HEK293 (cell line): ENCODE results near the gene PACSIN2.

Source experiments
- CTCF ChIA-PET: fragments of 350-600 bp; formaldehyde crosslinking; extraction: SDS; loops from one replicate; lab custom pipeline; 2021; ENCODE audit warnings: antibody characterized with exemption; lab: Yijun Ruan, JAX
- POLR2A ChIA-PET: fragments of 300-600 bp; formaldehyde crosslinking; extraction: SDS; loops from one replicate; lab custom pipeline; 2020; ENCODE audit warnings: antibody characterized with exemption, inconsistent platforms; lab: Yijun Ruan, JAX
- H3K27ac ChIP-seq: fragments of 200-500 bp; sonication (Bioruptor generic); 2 replicates; pipeline ENCODE4 v1.5.1; 2014; ENCODE audit warnings: low read depth, low read length, control low read depth, inconsistent platforms; ENCODE audit errors: extremely low read depth
- H3K36me3 ChIP-seq, 2 experiments: fragments of 200-500 bp in 1 of 2; sonication (Bioruptor generic) in 1 of 2; 1 replicate in 1 of 2; 2 replicates in 1 of 2; pipeline ENCODE4 v1.5.1; 2014 to 2017; ENCODE audit warnings: inconsistent platforms in 2 of 2, low read length in 2 of 2; ENCODE audit not compliant: control insufficient read depth in 2 of 2, insufficient read depth in 1 of 2
- H3K4me1 ChIP-seq: fragments of 200-500 bp; sonication (Bioruptor generic); 2 replicates; pipeline ENCODE4 v1.5.1; 2014; ENCODE audit warnings: mild to moderate bottlenecking, low read length, inconsistent platforms; ENCODE audit not compliant: control insufficient read depth, insufficient read depth
- H3K4me3 ChIP-seq: 2 replicates; pipeline ENCODE4 v1.5.1; 2011; ENCODE audit warnings: low read depth, mild to moderate bottlenecking, control low read depth, low read length, moderate library complexity
- H3K9me3 ChIP-seq: fragments of 200-500 bp; sonication (Bioruptor generic); 2 replicates; pipeline ENCODE4 v1.5.1; 2014; ENCODE audit warnings: low read depth, low read length, inconsistent platforms; ENCODE audit not compliant: control insufficient read depth, insufficient read depth
- GLIS2 ChIP-seq: fragments of 450-650 bp; formaldehyde crosslinking; IDR thresholded peaks from 2 replicates; pipeline ENCODE4 v1.5.1; 2016; ENCODE audit warnings: missing biosample characterization, missing genetic modification characterization
- KLF8 ChIP-seq: fragments of 450-650 bp; formaldehyde crosslinking; IDR thresholded peaks from 2 replicates; pipeline ENCODE4 v1.5.1; 2016; ENCODE audit warnings: missing biosample characterization, missing genetic modification characterization
- PRDM1 ChIP-seq: fragments of 450-650 bp; formaldehyde crosslinking; IDR thresholded peaks from 2 replicates; pipeline ENCODE4; 2016; ENCODE audit warnings: missing biosample characterization, missing genetic modification characterization
- SCRT1 ChIP-seq: fragments of 450-650 bp; formaldehyde crosslinking; IDR thresholded peaks from 2 replicates; pipeline ENCODE4 v1.5.1; 2016; ENCODE audit warnings: missing biosample characterization, missing genetic modification characterization, borderline replicate concordance
- ZBTB21 ChIP-seq: fragments of 450-650 bp; formaldehyde crosslinking; IDR thresholded peaks from 2 replicates; pipeline ENCODE4 v1.5.1; 2017; ENCODE audit warnings: missing biosample characterization, missing genetic modification characterization
- ZFP41 ChIP-seq: fragments of 450-650 bp; formaldehyde crosslinking; IDR thresholded peaks from 2 replicates; pipeline ENCODE4 v1.5.1; 2016; ENCODE audit warnings: missing biosample characterization, missing genetic modification characterization, borderline replicate concordance
- ZNF514 ChIP-seq: fragments of 450-650 bp; formaldehyde crosslinking; IDR thresholded peaks from 2 replicates; pipeline ENCODE4 v1.5.1; 2016; ENCODE audit warnings: missing biosample characterization, missing genetic modification characterization
- ZNF701 ChIP-seq: fragments of 450-650 bp; formaldehyde crosslinking; IDR thresholded peaks from 2 replicates; pipeline ENCODE4 v1.5.1; 2016; ENCODE audit warnings: missing biosample characterization, missing genetic modification characterization
- ZNF785 ChIP-seq: fragments of 450-650 bp; formaldehyde crosslinking; IDR thresholded peaks from 2 replicates; pipeline ENCODE4 v1.5.1; 2016; ENCODE audit warnings: missing biosample characterization, missing genetic modification characterization
- ZNF792 ChIP-seq: fragments of 450-650 bp; formaldehyde crosslinking; IDR thresholded peaks from 2 replicates; pipeline ENCODE4 v1.5.1; 2016; ENCODE audit warnings: missing biosample characterization, missing genetic modification characterization
- ZNF830 ChIP-seq: fragments of 450-650 bp; IDR thresholded peaks from 2 replicates; pipeline ENCODE4 v1.5.0; 2018; ENCODE audit warnings: missing biosample characterization, missing genetic modification characterization, low read depth, mild to moderate bottlenecking, moderate library complexity
- TF ChIP-seq, protein P1 (sequence below): fragments of 450-650 bp; formaldehyde crosslinking; IDR thresholded peaks from 2 replicates; pipeline ENCODE4 v1.5.1; 2016; ENCODE audit warnings: missing biosample characterization, missing genetic modification characterization
- TF ChIP-seq, protein P2 (sequence below): fragments of 450-650 bp; formaldehyde crosslinking; IDR thresholded peaks from 2 replicates; pipeline ENCODE4 v1.5.0; 2017; ENCODE audit warnings: missing biosample characterization, missing genetic modification characterization, borderline replicate concordance
- TF ChIP-seq, protein P3 (sequence below): fragments of 450-650 bp; formaldehyde crosslinking; IDR thresholded peaks from 2 replicates; pipeline ENCODE4 v1.5.1; 2016; ENCODE audit warnings: missing biosample characterization, missing genetic modification characterization, borderline replicate concordance
- TF ChIP-seq, protein P4 (sequence below): fragments of 450-650 bp; formaldehyde crosslinking; IDR thresholded peaks from 2 replicates; pipeline ENCODE4 v1.5.1; 2017; ENCODE audit warnings: missing biosample characterization, missing genetic modification characterization
- TF ChIP-seq, protein P5 (sequence below): fragments of 450-650 bp; formaldehyde crosslinking; conservative IDR thresholded peaks from 2 replicates; pipeline ENCODE4 v1.5.1; 2016; ENCODE audit warnings: low read depth, missing biosample characterization, missing genetic modification characterization

Gene PACSIN2

DNA sequence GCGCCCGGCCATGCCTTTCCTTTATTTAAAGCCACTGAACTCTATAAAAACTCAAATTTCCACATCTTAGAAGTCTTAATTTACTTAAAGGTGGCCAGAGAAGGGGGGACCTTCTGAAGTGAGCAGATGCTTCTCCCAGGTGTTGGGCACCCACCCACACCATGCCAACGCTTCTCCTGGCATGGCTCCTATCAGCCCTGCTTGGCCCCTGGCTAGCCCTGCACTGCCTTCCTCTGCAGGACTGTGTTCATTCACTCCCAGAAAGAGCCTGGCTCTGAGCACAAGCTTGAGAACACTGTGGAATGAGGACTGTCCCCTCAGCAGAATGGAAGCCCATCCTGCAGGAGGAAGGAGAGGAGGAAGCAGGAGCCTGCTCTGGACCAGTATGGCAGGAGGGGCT lies 123.3 kb downstream of the PACSIN2 start:
- no peak for TF ChIP-seq GLIS2 (tag by site-specific recombination)
- TF ChIP-seq, protein P1, sequence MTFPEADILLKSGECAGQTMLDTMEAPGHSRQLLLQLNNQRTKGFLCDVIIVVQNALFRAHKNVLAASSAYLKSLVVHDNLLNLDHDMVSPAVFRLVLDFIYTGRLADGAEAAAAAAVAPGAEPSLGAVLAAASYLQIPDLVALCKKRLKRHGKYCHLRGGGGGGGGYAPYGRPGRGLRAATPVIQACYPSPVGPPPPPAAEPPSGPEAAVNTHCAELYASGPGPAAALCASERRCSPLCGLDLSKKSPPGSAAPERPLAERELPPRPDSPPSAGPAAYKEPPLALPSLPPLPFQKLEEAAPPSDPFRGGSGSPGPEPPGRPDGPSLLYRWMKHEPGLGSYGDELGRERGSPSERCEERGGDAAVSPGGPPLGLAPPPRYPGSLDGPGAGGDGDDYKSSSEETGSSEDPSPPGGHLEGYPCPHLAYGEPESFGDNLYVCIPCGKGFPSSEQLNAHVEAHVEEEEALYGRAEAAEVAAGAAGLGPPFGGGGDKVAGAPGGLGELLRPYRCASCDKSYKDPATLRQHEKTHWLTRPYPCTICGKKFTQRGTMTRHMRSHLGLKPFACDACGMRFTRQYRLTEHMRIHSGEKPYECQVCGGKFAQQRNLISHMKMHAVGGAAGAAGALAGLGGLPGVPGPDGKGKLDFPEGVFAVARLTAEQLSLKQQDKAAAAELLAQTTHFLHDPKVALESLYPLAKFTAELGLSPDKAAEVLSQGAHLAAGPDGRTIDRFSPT = no peak
- no peak for TF ChIP-seq ZBTB21 (tag by site-specific recombination)
- TF ChIP-seq ZNF792 (tag by site-specific recombination) = no peak
- TF ChIP-seq, protein P2, sequence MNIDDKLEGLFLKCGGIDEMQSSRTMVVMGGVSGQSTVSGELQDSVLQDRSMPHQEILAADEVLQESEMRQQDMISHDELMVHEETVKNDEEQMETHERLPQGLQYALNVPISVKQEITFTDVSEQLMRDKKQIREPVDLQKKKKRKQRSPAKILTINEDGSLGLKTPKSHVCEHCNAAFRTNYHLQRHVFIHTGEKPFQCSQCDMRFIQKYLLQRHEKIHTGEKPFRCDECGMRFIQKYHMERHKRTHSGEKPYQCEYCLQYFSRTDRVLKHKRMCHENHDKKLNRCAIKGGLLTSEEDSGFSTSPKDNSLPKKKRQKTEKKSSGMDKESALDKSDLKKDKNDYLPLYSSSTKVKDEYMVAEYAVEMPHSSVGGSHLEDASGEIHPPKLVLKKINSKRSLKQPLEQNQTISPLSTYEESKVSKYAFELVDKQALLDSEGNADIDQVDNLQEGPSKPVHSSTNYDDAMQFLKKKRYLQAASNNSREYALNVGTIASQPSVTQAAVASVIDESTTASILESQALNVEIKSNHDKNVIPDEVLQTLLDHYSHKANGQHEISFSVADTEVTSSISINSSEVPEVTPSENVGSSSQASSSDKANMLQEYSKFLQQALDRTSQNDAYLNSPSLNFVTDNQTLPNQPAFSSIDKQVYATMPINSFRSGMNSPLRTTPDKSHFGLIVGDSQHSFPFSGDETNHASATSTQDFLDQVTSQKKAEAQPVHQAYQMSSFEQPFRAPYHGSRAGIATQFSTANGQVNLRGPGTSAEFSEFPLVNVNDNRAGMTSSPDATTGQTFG (tag by site-specific recombination) = no peak
- no peak for TF ChIP-seq ZNF830 (tag by site-specific recombination)
- no peak for TF ChIP-seq KLF8 (tag by site-specific recombination)
- no peak for TF ChIP-seq ZNF514 (tag by site-specific recombination)
- TF ChIP-seq, protein P3, sequence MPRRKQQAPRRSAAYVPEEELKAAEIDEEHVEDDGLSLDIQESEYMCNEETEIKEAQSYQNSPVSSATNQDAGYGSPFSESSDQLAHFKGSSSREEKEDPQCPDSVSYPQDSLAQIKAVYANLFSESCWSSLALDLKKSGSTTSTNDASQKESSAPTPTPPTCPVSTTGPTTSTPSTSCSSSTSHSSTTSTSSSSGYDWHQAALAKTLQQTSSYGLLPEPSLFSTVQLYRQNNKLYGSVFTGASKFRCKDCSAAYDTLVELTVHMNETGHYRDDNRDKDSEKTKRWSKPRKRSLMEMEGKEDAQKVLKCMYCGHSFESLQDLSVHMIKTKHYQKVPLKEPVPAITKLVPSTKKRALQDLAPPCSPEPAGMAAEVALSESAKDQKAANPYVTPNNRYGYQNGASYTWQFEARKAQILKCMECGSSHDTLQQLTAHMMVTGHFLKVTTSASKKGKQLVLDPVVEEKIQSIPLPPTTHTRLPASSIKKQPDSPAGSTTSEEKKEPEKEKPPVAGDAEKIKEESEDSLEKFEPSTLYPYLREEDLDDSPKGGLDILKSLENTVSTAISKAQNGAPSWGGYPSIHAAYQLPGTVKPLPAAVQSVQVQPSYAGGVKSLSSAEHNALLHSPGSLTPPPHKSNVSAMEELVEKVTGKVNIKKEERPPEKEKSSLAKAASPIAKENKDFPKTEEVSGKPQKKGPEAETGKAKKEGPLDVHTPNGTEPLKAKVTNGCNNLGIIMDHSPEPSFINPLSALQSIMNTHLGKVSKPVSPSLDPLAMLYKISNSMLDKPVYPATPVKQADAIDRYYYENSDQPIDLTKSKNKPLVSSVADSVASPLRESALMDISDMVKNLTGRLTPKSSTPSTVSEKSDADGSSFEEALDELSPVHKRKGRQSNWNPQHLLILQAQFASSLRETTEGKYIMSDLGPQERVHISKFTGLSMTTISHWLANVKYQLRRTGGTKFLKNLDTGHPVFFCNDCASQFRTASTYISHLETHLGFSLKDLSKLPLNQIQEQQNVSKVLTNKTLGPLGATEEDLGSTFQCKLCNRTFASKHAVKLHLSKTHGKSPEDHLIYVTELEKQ = no peak
- TF ChIP-seq PRDM1 = no peak
- TF ChIP-seq ZFP41 (tag by site-specific recombination) = no peak
- TF ChIP-seq, protein P4, sequence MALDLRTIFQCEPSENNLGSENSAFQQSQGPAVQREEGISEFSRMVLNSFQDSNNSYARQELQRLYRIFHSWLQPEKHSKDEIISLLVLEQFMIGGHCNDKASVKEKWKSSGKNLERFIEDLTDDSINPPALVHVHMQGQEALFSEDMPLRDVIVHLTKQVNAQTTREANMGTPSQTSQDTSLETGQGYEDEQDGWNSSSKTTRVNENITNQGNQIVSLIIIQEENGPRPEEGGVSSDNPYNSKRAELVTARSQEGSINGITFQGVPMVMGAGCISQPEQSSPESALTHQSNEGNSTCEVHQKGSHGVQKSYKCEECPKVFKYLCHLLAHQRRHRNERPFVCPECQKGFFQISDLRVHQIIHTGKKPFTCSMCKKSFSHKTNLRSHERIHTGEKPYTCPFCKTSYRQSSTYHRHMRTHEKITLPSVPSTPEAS = no peak
- no peak for TF ChIP-seq ZNF785 (tag by site-specific recombination)
- no peak for TF ChIP-seq SCRT1 (tag by site-specific recombination)
- TF ChIP-seq, protein P5, sequence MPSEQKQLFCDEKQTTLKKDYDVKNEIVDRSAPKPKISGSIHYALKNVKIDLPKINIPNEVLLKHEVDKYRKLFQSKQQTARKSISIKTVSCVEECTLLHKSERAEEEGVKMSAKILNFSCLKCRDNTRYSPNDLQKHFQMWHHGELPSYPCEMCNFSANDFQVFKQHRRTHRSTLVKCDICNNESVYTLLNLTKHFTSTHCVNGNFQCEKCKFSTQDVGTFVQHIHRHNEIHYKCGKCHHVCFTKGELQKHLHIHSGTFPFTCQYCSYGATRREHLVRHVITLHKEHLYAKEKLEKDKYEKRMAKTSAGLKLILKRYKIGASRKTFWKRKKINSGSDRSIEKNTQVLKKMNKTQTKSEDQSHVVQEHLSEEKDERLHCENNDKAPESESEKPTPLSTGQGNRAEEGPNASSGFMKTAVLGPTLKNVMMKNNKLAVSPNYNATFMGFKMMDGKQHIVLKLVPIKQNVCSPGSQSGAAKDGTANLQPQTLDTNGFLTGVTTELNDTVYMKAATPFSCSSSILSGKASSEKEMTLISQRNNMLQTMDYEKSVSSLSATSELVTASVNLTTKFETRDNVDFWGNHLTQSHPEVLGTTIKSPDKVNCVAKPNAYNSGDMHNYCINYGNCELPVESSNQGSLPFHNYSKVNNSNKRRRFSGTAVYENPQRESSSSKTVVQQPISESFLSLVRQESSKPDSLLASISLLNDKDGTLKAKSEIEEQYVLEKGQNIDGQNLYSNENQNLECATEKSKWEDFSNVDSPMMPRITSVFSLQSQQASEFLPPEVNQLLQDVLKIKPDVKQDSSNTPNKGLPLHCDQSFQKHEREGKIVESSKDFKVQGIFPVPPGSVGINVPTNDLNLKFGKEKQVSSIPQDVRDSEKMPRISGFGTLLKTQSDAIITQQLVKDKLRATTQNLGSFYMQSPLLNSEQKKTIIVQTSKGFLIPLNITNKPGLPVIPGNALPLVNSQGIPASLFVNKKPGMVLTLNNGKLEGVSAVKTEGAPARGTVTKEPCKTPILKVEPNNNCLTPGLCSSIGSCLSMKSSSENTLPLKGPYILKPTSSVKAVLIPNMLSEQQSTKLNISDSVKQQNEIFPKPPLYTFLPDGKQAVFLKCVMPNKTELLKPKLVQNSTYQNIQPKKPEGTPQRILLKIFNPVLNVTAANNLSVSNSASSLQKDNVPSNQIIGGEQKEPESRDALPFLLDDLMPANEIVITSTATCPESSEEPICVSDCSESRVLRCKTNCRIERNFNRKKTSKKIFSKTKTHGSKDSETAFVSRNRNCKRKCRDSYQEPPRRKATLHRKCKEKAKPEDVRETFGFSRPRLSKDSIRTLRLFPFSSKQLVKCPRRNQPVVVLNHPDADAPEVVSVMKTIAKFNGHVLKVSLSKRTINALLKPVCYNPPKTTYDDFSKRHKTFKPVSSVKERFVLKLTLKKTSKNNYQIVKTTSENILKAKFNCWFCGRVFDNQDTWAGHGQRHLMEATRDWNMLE (tag by site-specific recombination) = no peak
- TF ChIP-seq ZNF701 = no peak
- H3K27ac ChIP-seq = no peak overlapping the region
- no peaks in the 10 kb centered on the region for H3K9me3 ChIP-seq
- H3K36me3 ChIP-seq = peaks cover 3 to 58% of the 10 kb centered on the region in 2 experiments; a peak in 1 of 3 replicates
- ChIA-PET POLR2A (no interaction called here), CTCF (interaction anchor here (0.8 kb wide), 1 partner anchor 11 kb away, joined by 4 read pairs; no protein-coding TSS in a partner anchor)
- H3K4me1 ChIP-seq = no peaks in the 10 kb centered on the region
- no peak overlapping the region for H3K4me3 ChIP-seq
